A549 (cell line): Measurements from ENCODE around the gene MUC20.

Experiments used
- JUNB ChIP-seq: fragments of >200 bp; sonication (Bioruptor Twin); formaldehyde crosslinking; IDR thresholded peaks from 2 replicates; pipeline ENCODE4 v1.6.1; 2016
- KDM5A ChIP-seq: fragments of 200-600 bp; sonication (generic); IDR thresholded peaks from 2 replicates; pipeline ENCODE4 v1.6.1; 2016; ENCODE audit warnings: antibody characterized with exemption, mild to moderate bottlenecking

DNA sequence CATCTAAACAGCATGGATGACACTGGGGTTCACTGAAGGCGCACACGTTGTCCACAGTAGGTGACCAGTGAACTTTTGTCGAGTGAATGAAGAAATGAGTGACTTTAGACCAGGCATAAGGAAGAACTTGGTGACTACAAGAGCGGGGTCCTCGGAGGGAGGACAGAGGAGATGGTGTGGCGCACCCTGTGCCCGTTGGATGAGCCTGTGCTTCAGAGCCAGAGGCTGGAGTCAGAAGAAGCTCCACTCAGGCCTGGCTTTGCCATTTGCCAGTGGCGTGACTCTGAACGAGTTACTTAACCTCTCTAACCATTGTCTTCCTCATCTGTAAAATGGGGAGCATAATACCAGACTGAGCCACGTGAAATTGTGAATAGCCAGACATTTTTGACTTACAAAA, 48.8 kb downstream of the MUC20 start:
- no peak for TF ChIP-seq KDM5A
- TF ChIP-seq JUNB = no peak
